CD8-positive, alpha-beta memory T cell (primary cell): ENCODE results near the gene FAXDC2. TPM values are rescaled to one million over a fixed set of nuclear protein-coding genes. Genes with fewer than 3 reads are reported as not detected.
"Not testable (repeated sequence)": the region's sequence is repeated elsewhere in the genome, so short reads cannot be mapped to it uniquely, and the experiment has no call there.

Experiments
- CTCF ChIA-PET: fragments of 350-600 bp; sonication (Branson Sonifier 250); formaldehyde crosslinking; loops from one replicate; lab custom pipeline; 2021; ENCODE audit warnings: antibody characterized with exemption; lab: Charles Lee
- POLR2A ChIA-PET: fragments of 350-600 bp; sonication (Branson Sonifier 250); formaldehyde crosslinking; loops from one replicate; lab custom pipeline; 2021; ENCODE audit warnings: antibody characterized with exemption; lab: Charles Lee
- DNase-seq, 5 donors: peaks; one replicate each; pipeline versions ENCODE4 v3.0.0 to v3.0.0-alpha.2; 2020 to 2022; ENCODE audit warnings: mixed read lengths in 1 of 5
- H3K27ac ChIP-seq: one replicate; pipeline ENCODE4 v1.7.0; 2013; ENCODE audit warnings: low read depth, mild to moderate bottlenecking, low read length, moderate library complexity
- H3K27me3 ChIP-seq: 2 replicates; pipeline ENCODE4 v1.7.0; 2013; ENCODE audit warnings: low read length, mild to moderate bottlenecking; ENCODE audit not compliant: insufficient read depth, poor library complexity, severe bottlenecking
- H3K36me3 ChIP-seq: 2 replicates; pipeline ENCODE4 v1.7.0; 2013; ENCODE audit warnings: mild to moderate bottlenecking, low read length, moderate library complexity; ENCODE audit not compliant: insufficient read depth
- H3K4me1 ChIP-seq: 2 replicates; pipeline ENCODE4 v1.7.0; 2013; ENCODE audit warnings: mild to moderate bottlenecking, low read length, moderate library complexity; ENCODE audit not compliant: insufficient read depth
- H3K4me3 ChIP-seq: 2 replicates; pipeline ENCODE4 v1.7.0; 2013; ENCODE audit warnings: mild to moderate bottlenecking, low read length
- H3K9me3 ChIP-seq: 2 replicates; pipeline ENCODE4 v1.7.0; 2013; ENCODE audit warnings: mild to moderate bottlenecking, low read length
- H3K27ac Mint-ChIP-seq, 8 donors: one replicate each; pipeline ENCODE4 v1.8.0; 2020 to 2021; ENCODE audit warnings: mixed read lengths in 8 of 8, mild to moderate bottlenecking in 6 of 8, inconsistent platforms in 3 of 8, moderate library complexity in 3 of 8
- H3K27me3 Mint-ChIP-seq, 2 donors: one replicate each; pipeline ENCODE4 v1.8.0; 2020 to 2021; ENCODE audit warnings: mixed read lengths in 2 of 2, mild to moderate bottlenecking in 1 of 2, moderate library complexity in 1 of 2
- H3K36me3 Mint-ChIP-seq, 3 donors: one replicate each; pipeline ENCODE4 v1.8.0; 2020 to 2021; ENCODE audit warnings: mixed read lengths in 3 of 3, inconsistent platforms in 1 of 3, mild to moderate bottlenecking in 1 of 3
- H3K4me1 Mint-ChIP-seq, 3 donors: one replicate each; pipeline ENCODE4 v1.8.0; 2020 to 2021; ENCODE audit warnings: mixed read lengths in 3 of 3, inconsistent platforms in 1 of 3, mild to moderate bottlenecking in 1 of 3
- H3K4me3 Mint-ChIP-seq, 7 donors: one replicate each; pipeline ENCODE4 v1.8.0; 2020 to 2021; ENCODE audit warnings: mixed read lengths in 7 of 7, mild to moderate bottlenecking in 6 of 7, moderate library complexity in 4 of 7, inconsistent platforms in 2 of 7
- H3K9me3 Mint-ChIP-seq, 5 donors: one replicate each; pipeline ENCODE4 v1.8.0; 2020 to 2022; ENCODE audit warnings: mixed read lengths in 5 of 5, mild to moderate bottlenecking in 3 of 5, moderate library complexity in 2 of 5, inconsistent platforms in 1 of 5
- polyA plus RNA-seq: library from polyadenylated mRNA; unstranded; fragments of 300-500 nt; fragmentation: Illumina TruSeq; gene quantifications from one replicate; pipeline ENCODE4 v1.2.3, GENCODE V29; 2021
- total RNA-seq, 2 experiments: library from RNA; stranded (reverse); gene quantifications; one replicate each; pipeline ENCODE4 v1.2.3, GENCODE V29; 2021

Gene FAXDC2
- total and polyA plus RNA-seq, 3 experiments from 2014 or later: 0.18 to 1.0 TPM; not detected in 1

DNA sequence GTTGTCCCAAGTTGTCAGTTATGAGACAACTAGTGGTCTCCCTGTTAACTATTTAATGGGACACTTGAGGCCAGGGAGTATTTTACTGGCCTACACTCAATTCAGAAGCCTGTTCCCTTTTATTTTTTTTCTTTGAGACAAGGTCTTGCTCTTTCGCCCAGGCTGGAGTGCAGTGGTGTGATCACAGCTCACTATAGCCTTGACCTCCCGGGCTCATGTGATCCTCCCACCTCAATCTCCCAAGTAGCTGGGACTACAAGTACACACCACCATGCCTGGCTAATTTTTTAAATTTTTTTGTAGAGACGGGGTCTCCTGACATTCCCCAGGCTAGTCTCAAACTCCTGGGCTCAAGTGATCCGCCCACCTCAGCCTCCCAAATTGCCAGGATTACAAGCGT lies 27.5 kb downstream of the FAXDC2 start:
- H3K36me3 ChIP-seq, DNase-seq, POLR2A ChIA-PET, H3K27ac ChIP-seq, H3K4me3 Mint-ChIP-seq, H3K9me3 Mint-ChIP-seq, H3K9me3 ChIP-seq, H3K27me3 ChIP-seq, H3K4me3 ChIP-seq, H3K27me3 Mint-ChIP-seq: not testable (repeated sequence)
- CTCF ChIA-PET: interaction anchor here (0.8 to 1.1 kb wide), 3 partner anchors 11 to 175 kb away, joined by 3 read pairs; no protein-coding TSS in a partner anchor
- peak overlapping the region in 1 of 8 donors; percentile 60 for H3K27ac Mint-ChIP-seq
- peaks cover 0 to 15% (median 10%) of the 10 kb centered on the region in 3 donors for H3K36me3 Mint-ChIP-seq
- H3K4me1 Mint-ChIP-seq: peaks cover 24 to 38% (median 27%) of the 10 kb centered on the region in 3 donors
- peaks cover 14% of the 10 kb centered on the region for H3K4me1 ChIP-seq

DNA sequence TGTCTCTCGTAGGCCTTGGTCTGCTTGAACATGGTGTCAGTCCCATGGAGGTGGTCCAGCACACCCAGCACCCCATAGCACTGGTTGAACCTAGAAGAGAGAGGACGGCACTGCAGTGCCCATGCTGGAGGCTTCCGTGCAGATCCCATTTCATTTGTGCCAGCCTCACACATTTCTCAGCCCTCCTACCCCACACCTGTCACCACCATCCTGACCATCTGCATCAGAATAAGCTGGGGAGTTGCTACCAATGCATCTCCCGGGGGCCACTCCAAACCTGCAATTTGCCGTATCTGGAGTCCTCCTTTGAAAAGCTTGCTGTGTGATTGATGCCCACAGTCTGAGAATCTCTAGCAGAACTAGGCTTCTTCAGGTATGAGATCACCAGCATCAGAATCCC lies 30.0 kb downstream of the FAXDC2 start:
- peaks cover 4 to 37% (median 12%) of the 10 kb centered on the region in 3 donors for H3K36me3 Mint-ChIP-seq
- H3K9me3 Mint-ChIP-seq: no peaks in the 10 kb centered on the region
- no peaks in the 10 kb centered on the region for H3K27me3 Mint-ChIP-seq
- Histone ChIP-seq H3K4me3 (no peak overlapping the region), H3K9me3 (no peaks in the 10 kb centered on the region), H3K27me3 (no peaks in the 10 kb centered on the region), H3K4me1 (peaks cover 9% of the 10 kb centered on the region), H3K36me3 (peaks cover 12% of the 10 kb centered on the region), H3K27ac (no peak overlapping the region)
- no peak for DNase-seq
- CTCF ChIA-PET: no interaction called here
- peaks cover 28 to 36% (median 28%) of the 10 kb centered on the region in 3 donors for H3K4me1 Mint-ChIP-seq
- H3K27ac Mint-ChIP-seq: peak overlapping the region in 2 of 8 donors; percentile 73 to 74
- no peak overlapping the region for H3K4me3 Mint-ChIP-seq
- POLR2A ChIA-PET: no interaction called here

DNA sequence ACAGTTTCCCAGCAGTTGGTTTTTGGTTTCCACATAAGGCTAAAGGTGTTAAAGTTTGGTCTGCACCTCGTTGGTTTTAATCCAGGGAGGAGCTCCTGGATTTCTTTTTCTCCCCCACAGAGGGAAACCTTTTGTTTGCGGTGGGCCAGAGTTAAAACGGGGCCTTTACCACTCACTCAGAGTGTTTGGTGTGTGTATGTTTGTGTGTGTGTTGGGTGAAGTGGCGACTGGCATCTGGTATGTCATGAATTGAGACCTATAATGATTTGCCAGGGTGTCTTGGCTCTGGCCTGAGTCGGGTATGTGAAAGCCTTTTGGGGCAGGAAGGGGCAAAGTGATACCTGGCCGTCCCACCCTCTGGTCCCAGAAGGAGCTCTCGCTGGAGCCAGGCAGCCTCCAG lies 30.9 kb downstream of the FAXDC2 start:
- peaks cover 33 to 44% (median 35%) of the 10 kb centered on the region in 3 donors for H3K4me1 Mint-ChIP-seq
- peak overlapping the region in 7 of 8 donors; percentile 35 to 98 (median 83) for H3K27ac Mint-ChIP-seq
- H3K9me3 ChIP-seq: no peaks in the 10 kb centered on the region
- ChIA-PET POLR2A (no interaction called here), CTCF (no interaction called here)
- no peak for DNase-seq
- H3K27me3 Mint-ChIP-seq: no peaks in the 10 kb centered on the region
- H3K4me3 ChIP-seq: no peak overlapping the region
- peaks cover 9% of the 10 kb centered on the region for H3K4me1 ChIP-seq
- peaks cover 7 to 45% (median 15%) of the 10 kb centered on the region in 3 donors for H3K36me3 Mint-ChIP-seq
- H3K9me3 Mint-ChIP-seq: no peaks in the 10 kb centered on the region
- H3K27me3 ChIP-seq: no peaks in the 10 kb centered on the region
- no peak overlapping the region for H3K27ac ChIP-seq
- peaks cover 15% of the 10 kb centered on the region for H3K36me3 ChIP-seq
- peak overlapping the region in 1 of 7 donors; percentile 19 for H3K4me3 Mint-ChIP-seq

DNA sequence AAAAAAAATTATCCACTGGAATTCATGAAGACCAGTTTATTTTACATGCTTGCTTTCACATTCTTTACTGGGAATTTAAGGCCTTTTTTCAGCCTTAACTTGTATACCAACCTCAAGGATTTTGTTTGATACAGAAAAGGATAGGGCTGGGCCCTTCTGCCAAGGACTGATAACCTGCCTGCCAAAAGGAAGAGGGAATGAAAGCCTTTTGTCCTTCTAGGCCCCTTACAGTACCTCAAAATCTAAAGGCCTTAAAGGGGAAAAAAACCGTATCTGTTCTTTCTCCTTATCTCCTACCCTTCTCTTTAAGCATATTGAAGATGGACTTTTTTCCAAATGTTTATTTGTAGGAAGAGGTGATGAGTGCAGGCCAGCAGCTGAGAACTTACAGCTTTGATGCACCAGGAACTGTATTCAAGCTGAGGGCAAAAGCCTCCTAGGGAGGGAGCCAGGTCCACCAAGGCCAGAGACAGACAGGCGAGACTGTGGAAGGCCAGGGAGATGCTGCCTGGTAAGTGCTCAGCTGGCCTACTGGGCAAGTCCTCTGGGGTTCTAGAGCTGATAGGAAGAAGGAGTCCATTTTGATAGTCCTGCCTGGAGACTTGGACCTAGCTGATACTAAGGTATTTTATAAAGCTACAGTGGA lies 31.8 kb downstream of the FAXDC2 start:
- peak overlapping the region; percentile 12 to 98 (median 78) for H3K27ac Mint-ChIP-seq
- no peak overlapping the region for H3K4me3 Mint-ChIP-seq
- Histone ChIP-seq H3K4me1 (peaks cover 14% of the 10 kb centered on the region), H3K27me3 (no peaks in the 10 kb centered on the region), H3K27ac (no peak overlapping the region), H3K4me3 (no peak overlapping the region), H3K36me3 (peaks cover 13% of the 10 kb centered on the region), H3K9me3 (no peaks in the 10 kb centered on the region)
- peaks cover 37 to 51% (median 42%) of the 10 kb centered on the region in 3 donors for H3K4me1 Mint-ChIP-seq
- H3K36me3 Mint-ChIP-seq: peaks cover 7 to 46% (median 15%) of the 10 kb centered on the region in 3 donors
- H3K27me3 Mint-ChIP-seq: no peaks in the 10 kb centered on the region
- H3K9me3 Mint-ChIP-seq: no peaks in the 10 kb centered on the region
- POLR2A ChIA-PET: no interaction called here
- CTCF ChIA-PET: no interaction called here
- no peak for DNase-seq

DNA sequence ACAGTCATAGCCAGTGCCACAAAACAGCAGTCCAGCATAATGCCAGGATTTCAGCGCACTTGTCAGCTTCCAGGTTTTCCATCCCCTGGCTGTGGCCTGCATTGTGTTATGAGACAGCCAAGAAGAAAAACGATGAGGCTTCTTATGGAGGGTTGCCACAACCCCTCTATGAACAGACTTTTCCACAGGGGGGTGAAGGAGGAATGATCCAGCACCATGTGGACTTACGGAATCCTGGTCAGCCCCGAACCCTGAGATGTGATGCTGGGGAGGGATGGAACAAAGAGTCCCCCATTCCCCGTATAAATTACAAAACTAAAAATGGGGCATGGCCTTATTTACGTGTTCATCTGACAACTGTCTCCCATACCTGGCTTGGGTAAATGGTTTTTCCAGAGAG lies 32.6 kb downstream of the FAXDC2 start:
- DNase-seq: no peak
- H3K27ac Mint-ChIP-seq: peak overlapping the region in 3 of 8 donors; percentile 57 to 87 (median 79)
- H3K27ac ChIP-seq: no peak overlapping the region
- ChIA-PET CTCF (no interaction called here), POLR2A (no interaction called here)
- no peaks in the 10 kb centered on the region for H3K9me3 ChIP-seq
- H3K4me3 ChIP-seq: no peak overlapping the region
- H3K9me3 Mint-ChIP-seq: no peaks in the 10 kb centered on the region
- peaks cover 44 to 59% (median 50%) of the 10 kb centered on the region in 3 donors for H3K4me1 Mint-ChIP-seq
- peaks cover 22% of the 10 kb centered on the region for H3K4me1 ChIP-seq
- H3K36me3 Mint-ChIP-seq: peaks cover 7 to 46% (median 12%) of the 10 kb centered on the region in 3 donors
- no peaks in the 10 kb centered on the region for H3K27me3 Mint-ChIP-seq
- H3K4me3 Mint-ChIP-seq: no peak overlapping the region
- H3K36me3 ChIP-seq: peaks cover 10% of the 10 kb centered on the region
- H3K27me3 ChIP-seq: no peaks in the 10 kb centered on the region

DNA sequence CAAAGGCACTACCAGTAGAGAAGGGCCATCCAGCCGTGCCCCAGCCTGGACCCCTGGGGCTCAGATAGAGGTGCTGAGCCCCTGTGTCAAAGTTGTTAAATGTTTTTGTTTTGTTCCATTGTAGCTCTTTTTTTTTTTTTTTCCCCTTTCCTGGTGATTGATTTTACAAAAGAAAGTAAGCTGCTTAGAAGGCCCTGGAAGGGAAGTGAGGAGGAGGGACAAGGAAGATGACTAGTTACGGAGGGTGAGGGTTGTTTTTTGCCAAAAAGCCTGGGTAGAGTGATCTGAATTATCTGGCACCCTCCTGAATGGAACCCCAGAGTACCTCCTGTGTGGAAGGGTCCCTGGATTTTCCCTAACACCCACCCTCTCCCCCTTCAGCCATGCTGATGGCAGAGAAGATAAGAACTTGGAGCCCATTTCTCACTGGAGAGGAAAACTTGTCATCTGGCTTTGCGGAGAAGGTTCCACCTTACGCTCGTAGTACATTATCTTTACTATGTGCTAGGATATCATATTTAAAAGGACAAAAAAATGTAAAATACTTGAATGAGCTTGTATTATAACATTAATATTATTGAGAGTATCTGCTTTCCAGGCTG lies 33.4 kb downstream of the FAXDC2 start:
- Mint-ChIP-seq H3K4me3 (peak overlapping the region in 1 of 7 donors; percentile 1), H3K9me3 (no peaks in the 10 kb centered on the region), H3K36me3 (peaks cover 8 to 53% (median 12%) of the 10 kb centered on the region in 3 donors), H3K4me1 (peaks cover 48 to 67% (median 58%) of the 10 kb centered on the region in 3 donors), H3K27ac (peak overlapping the region in 6 of 8 donors; percentile 12 to 85 (median 68)), H3K27me3 (no peaks in the 10 kb centered on the region)
- peaks cover 10% of the 10 kb centered on the region for H3K36me3 ChIP-seq
- POLR2A ChIA-PET: no interaction called here
- no peak for DNase-seq
- no peaks in the 10 kb centered on the region for H3K27me3 ChIP-seq
- H3K27ac ChIP-seq: no peak overlapping the region
- no peak overlapping the region for H3K4me3 ChIP-seq
- H3K9me3 ChIP-seq: no peaks in the 10 kb centered on the region
- CTCF ChIA-PET: no interaction called here
- peaks cover 26% of the 10 kb centered on the region for H3K4me1 ChIP-seq

DNA sequence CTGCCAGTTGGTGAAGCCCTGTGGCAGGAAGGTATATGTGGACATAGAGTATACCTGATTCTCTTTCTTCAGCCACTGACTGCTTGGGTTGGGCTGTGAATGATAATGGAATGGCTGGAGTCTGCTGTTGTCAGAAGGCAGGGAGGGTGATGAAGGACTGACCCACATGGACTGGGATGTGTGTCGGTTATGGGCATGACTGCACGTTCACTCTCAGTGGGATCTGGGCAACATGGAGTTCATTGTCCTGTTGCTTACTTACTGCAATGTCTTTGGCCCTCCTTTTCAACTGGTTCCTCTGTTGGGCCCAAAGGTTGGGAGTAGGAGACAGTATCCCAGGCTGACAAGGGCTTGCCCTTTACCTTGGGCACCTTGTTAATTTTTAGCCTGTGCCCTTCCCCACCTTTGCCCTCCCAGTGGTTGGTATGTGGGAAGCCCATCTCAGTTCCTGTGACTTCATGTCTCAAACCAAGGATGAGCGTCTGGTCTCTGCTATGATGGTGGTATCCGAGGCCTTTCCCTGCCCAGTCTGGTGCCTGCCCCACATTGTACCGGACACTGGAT lies 34.6 kb downstream of the FAXDC2 start:
- Histone ChIP-seq H3K4me1 (peaks cover 26% of the 10 kb centered on the region), H3K27ac (no peak overlapping the region), H3K4me3 (no peak overlapping the region), H3K36me3 (peaks cover 17% of the 10 kb centered on the region), H3K27me3 (no peaks in the 10 kb centered on the region), H3K9me3 (no peaks in the 10 kb centered on the region)
- ChIA-PET CTCF (no interaction called here), POLR2A (no interaction called here)
- no peaks in the 10 kb centered on the region for H3K27me3 Mint-ChIP-seq
- H3K4me3 Mint-ChIP-seq: no peak overlapping the region
- H3K27ac Mint-ChIP-seq: peak overlapping the region; percentile 33 to 84 (median 76)
- no peaks in the 10 kb centered on the region for H3K9me3 Mint-ChIP-seq
- H3K36me3 Mint-ChIP-seq: peaks cover 12 to 65% (median 12%) of the 10 kb centered on the region in 3 donors
- DNase-seq: no peak
- H3K4me1 Mint-ChIP-seq: peaks cover 49 to 66% (median 61%) of the 10 kb centered on the region in 3 donors

DNA sequence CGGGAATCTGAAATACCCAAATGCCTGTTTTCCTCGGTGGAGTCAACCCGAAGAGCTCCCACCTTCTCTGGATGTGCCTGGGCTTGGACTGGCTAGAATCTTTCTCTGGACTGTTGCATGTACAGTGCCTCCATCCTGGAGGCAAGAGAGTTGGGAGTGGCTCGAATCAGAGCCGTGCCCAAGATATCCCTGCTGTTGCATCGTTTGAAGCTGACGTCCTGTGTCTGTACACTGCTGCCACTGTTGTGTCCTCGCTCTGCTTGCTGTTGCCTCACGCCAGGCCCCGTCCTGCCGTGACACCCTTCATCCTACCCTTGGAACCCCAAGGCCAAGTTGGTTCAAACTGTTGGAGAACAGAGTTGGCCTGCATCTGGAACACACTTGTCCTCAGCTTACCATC lies 35.4 kb downstream of the FAXDC2 start:
- Mint-ChIP-seq H3K9me3 (no peaks in the 10 kb centered on the region), H3K36me3 (peaks cover 12 to 71% (median 12%) of the 10 kb centered on the region in 3 donors), H3K4me3 (no peak overlapping the region), H3K4me1 (peaks cover 45 to 59% (median 55%) of the 10 kb centered on the region in 3 donors), H3K27me3 (no peaks in the 10 kb centered on the region), H3K27ac (peak overlapping the region in 7 of 8 donors; percentile 4 to 89 (median 78))
- Histone ChIP-seq H3K4me3 (no peak overlapping the region), H3K27me3 (no peaks in the 10 kb centered on the region), H3K9me3 (no peaks in the 10 kb centered on the region), H3K36me3 (peaks cover 17% of the 10 kb centered on the region), H3K4me1 (peaks cover 26% of the 10 kb centered on the region), H3K27ac (no peak overlapping the region)
- ChIA-PET POLR2A (no interaction called here), CTCF (no interaction called here)
- DNase-seq: no peak
